Kidney capillary endothelial cell (primary cell): ENCODE data around the gene L3MBTL4.
"Not testable (repeated sequence)": the region's sequence is repeated elsewhere in the genome, so short reads cannot be mapped to it uniquely, and the experiment has no call there.

Experiments
- DNase-seq: peaks from one replicate; pipeline ENCODE4 v3.0.0-alpha.2; 2018; ENCODE audit warnings: low spot score

L3MBTL4 gene

DNA sequence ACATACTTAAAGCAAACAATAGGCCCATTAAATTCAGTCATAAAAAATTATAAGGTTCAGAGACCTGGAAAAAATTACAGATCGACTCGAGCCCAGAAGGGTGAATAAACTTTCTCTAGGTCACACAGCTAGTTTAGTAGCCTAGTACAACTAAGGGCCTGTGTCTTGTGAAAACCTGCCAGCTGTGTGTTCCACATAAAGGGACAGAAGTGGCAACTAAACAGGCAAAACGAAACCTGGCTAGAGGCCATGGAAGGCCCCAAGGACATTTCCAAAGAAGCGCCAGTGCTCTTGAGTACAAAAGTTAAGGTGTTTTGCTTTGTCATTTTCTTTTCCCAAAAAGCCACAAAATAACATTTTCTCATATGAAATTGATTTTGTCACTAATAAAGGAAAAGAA lies 164.9 kb downstream of the L3MBTL4 start:
- no peak for DNase-seq

DNA sequence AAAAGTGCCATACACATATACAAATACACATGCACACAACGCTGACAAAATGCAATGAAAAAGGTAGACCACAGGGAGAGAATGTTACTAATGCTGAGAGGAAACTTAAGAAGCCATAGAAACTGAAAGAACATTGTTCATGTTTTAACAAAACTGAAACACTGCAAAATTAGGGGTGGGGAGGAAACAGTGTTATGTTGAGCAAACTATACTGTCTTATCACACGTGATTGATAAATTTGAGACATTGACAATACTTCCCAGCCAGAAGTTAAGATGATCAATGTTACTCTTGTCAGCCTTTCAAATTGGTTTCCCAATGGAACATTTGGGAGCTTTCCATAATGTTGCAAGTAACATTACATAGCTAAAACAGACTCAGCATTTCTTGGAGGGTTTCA lies 165.5 kb downstream of the L3MBTL4 start:
- no peak for DNase-seq

GRCh38 chr18:6248017-6248416 lies 166.7 kb downstream of the L3MBTL4 start:
- DNase-seq: no peak

GRCh38 chr18:6242004-6242403 lies 172.7 kb downstream of the L3MBTL4 start:
- DNase-seq: no peak

DNA sequence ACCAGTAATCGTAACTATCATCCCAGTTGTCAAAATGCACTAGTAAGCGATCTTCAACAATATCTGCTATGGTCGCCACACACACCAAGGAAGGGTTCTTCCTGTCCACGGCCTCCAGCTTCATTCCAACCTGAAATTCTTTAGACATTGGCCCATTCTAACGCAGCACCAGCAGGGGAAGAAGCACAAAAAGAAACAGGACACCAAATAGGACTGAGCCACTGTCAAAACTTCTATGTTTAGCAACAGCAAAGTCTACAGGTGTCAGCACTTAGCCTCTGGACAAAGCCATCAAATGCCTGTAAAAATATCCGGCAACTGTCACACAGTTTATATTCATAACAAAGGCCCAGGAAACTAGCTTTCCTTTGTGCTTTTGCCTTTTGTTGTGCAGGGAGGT lies 175.0 kb downstream of the L3MBTL4 start:
- DNase-seq: no peak

DNA sequence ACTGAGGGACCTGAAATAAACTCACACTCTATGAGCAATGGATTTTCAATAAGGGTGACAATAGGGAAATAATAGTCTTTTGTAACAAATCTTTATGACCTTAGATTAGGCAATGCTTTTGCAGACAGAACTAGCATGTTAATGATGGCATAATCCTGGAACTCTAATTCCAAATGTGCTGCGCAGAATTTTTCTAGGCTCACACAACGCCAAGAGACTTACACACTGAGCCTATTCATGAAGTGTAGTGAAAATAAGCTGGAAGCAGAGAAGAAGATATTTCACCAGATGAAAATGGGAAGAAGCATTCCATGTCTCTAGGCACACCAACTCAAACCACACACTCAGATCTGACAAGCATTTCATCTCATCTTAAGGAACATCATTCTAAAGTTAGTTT lies 178.5 kb downstream of the L3MBTL4 start:
- no peak for DNase-seq

- no peak for DNase-seq
These were observed 192.4 kb downstream of the L3MBTL4 start for GRCh38 chr18:6222271-6222670.

GRCh38 chr18:6221602-6222014 lies 193.1 kb downstream of the L3MBTL4 start:
- DNase-seq: no peak

- DNase-seq: no peak
These were observed 194.6 kb downstream of the L3MBTL4 start for GRCh38 chr18:6220129-6220528.

- DNase-seq: peak; percentile 55
These were observed 195.5 kb downstream of the L3MBTL4 start for GRCh38 chr18:6219116-6219717.

- no peak for DNase-seq
These were observed 198.8 kb downstream of the L3MBTL4 start for GRCh38 chr18:6215888-6216287.

DNA sequence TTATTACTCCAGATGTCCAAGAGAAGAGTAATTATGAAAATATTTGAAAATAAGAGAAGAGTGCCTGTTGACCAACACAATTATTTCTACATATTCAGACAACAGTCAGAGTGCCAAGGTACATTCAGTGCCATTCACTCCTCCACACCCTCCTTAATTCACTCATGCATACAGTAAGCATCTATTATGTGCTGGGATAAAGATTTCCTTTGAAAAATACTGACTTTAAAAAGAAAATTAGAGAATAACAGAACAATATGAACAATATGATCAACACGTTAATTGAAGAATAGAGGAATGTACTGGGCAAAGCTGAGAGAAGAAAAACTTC lies 203.6 kb downstream of the L3MBTL4 start:
- DNase-seq: no peak

GRCh38 chr18:6210349-6211173 lies 204.2 kb downstream of the L3MBTL4 start:
- no peak for DNase-seq

GRCh38 chr18:6207941-6208340 lies 206.8 kb downstream of the L3MBTL4 start:
- no peak for DNase-seq

DNA sequence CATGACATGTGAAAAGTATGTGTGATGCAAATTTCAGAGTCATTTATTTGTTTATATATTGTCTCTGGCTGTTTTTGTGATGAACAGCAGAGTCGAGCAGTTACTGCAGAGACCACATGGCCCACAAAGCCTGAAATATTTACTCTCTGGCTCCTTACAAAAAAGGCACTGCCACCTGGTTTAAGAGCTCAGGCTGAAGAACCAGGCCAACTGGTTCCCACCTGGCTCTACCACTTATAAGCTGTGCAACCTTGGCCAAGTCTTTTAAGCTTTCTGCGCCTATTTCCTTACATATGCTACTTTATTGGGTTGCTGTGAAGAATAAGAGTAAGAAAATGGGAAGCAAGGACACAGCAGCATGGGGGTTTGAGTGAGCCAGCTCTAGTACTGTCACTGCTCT lies 207.6 kb downstream of the L3MBTL4 start:
- no peak for DNase-seq

DNA sequence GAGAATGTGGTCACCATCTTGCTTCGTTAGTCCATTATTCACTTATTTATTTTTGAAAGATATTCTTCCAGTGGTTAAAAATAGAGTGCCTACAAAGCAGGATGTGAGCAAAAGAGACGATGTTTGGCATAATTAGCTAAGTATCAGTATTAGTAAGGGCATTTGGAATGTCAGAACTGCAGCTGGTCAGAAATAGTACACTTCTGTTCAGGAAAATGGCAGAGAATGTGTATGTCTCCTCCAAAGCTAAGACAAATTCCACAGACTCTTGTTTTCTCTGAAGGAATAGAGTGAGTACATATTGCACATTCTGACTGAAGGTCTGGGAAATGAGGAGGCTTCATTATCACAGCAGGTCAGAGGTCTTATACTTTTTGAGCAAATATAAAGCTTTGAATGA lies 209.0 kb downstream of the L3MBTL4 start:
- DNase-seq: peak; percentile 40

DNA sequence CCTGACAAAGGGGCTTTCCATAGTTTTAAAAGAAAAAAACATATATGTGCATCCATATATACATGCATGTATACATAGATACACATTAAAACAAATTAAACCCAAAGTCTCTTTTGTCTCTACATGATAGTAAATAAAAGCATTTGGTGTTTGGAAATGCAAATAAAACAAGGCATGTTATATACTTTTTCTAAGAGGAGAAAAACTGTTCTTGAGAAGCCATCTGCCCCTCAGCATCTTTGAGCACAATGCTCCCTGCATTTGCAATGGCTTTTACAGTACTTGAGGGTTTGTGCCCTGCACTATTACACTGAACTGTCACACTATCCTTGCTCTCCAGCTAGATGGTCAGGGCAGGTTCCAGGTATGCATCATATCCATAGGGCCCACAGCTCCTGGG lies 210.2 kb downstream of the L3MBTL4 start:
- no peak for DNase-seq

DNA sequence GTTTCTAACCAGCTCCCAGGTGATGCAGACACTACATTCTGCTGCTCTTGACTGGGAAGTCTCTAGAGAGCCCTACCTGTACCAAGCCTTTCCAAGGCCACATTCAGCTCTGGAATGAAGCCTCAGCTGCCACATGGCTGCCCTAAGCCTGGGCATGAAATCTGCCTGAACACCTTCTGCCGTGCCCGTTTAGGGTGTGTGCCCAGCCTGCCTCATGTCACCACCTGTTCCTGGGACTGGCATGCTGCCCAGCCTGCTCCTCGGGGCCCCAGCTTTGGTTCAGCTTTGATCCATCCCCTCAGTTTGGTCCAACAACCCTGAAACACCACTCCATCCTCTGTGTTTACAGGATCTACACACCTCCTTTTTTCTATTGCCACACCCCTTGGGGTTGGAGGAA lies 210.9 kb downstream of the L3MBTL4 start:
- DNase-seq: no peak

DNA sequence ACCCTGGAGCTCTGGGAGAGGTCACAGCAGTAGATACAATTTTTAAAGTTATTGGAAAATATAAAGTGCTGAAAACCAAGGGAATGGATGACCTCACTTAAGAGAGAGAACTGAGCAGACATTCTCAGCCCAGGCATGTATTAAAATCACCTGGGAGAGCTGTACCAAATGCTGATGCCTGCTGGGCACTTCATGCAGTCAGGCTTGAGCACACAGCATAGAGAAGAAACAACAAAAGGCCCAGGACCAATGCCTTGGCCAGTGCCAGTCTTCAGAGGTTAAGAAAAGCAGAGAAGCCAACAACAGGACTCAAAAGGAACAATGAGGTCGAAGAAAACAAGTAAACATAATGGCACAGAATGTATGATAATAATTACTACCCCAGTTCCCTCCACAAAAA lies 211.8 kb downstream of the L3MBTL4 start:
- no peak for DNase-seq

DNA sequence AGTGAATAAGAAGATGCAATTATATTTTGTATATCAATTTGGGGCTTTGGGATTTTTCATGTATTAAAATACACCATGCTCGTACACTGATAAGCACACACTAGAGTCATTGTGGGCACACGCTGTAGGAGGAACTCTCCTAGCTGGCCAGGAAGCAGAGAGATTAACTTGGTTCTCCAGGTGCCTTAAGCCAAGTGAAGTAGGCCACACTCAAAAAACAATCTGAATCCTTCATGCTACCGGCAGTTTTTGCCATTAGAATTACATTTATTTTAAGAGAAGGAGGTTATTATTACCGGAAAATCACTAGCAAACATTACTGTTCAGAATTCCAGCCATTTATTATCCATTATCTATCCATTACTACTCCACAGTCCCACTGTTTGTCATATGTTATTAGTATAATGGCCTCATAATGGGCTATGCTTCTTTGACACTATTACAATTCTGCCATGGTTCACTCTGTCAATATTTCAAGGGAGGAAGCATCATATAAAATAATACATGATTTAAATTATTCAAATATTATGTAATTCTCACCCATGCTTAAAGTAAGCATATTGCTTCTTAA lies 214.4 kb downstream of the L3MBTL4 start:
- DNase-seq: no peak

GRCh38 chr18:6199777-6200176 lies 214.9 kb downstream of the L3MBTL4 start:
- DNase-seq: no peak

DNA sequence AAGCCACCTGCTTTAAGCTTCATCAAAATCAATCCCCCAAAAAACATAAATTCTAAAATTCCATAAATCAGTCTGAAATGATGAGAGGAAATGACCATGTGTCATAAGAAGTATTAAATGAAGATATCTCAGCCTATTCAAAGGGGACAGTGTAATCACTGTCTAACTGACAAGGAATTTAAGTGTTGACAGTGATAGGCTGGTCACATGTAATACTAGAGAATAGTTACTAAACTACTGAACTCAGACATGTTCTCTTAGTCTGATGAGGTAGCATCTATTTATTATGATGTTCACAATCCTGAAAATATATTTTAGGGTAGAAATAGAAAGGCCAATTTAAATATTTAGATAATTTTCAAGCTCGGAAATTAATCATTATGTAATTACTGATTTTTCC lies 216.1 kb downstream of the L3MBTL4 start:
- DNase-seq: no peak

- no peak for DNase-seq
These were observed 220.1 kb downstream of the L3MBTL4 start for GRCh38 chr18:6194640-6195039.

GRCh38 chr18:6185782-6186181 lies 228.9 kb downstream of the L3MBTL4 start:
- not testable (repeated sequence) for DNase-seq
